HG03196 (cell line): Measurements from ENCODE around the gene AOX1.
"Not testable (repeated sequence)": the region's sequence is repeated elsewhere in the genome, so short reads cannot be mapped to it uniquely, and the experiment has no call there.

ENCODE experiments used
- ATAC-seq: cut with Tn5 transposase; IDR thresholded peaks from one replicate; pipeline ENCODE4 v1.9.1; 2021; ENCODE audit not compliant: unreplicated experiment

Gene AOX1

GRCh38 chr2:200664770-200665494, 79.1 kb downstream of the AOX1 start:
- ATAC-seq = no peak

GRCh38 chr2:200665626-200666453, 80.0 kb downstream of the AOX1 start:
- ATAC-seq = no peak

- ATAC-seq = no peak
These were observed 81.6 kb downstream of the AOX1 start for GRCh38 chr2:200667413-200667812.

DNA sequence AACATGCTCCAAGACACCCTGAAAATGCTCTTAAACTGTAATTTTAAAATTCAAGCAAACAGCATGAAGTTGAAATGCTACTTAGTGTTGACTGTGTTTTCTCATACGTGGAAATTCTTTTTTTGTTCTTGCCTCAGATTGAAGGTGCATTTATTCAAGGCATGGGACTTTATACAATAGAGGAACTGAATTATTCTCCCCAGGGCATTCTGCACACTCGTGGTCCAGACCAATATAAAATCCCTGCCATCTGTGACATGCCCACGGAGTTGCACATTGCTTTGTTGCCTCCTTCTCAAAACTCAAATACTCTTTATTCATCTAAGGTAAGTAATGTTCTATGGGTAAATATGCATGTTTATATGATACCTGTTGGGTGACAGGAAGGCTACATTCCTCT, 82.7 kb downstream of the AOX1 start:
- no peak for ATAC-seq

DNA sequence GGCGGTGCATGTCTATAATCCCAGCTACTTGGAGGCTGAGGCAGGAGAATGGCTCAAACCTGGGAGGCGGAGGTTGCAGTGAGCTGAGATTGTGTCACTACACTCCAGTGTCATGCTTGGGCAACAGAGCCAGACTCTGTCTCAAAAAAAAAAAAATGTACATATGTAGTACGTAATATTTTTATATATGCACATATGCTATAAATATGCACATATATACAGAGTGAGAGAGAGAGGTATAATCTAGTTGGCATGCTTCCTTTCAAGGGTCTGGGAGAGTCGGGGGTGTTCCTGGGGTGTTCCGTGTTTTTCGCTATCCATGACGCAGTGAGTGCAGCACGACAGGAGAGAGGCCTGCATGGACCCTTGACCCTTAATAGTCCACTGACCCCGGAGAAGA, 83.5 kb downstream of the AOX1 start:
- no peak for ATAC-seq

- ATAC-seq = no peak
These were observed 84.5 kb downstream of the AOX1 start for GRCh38 chr2:200670313-200670712.

DNA sequence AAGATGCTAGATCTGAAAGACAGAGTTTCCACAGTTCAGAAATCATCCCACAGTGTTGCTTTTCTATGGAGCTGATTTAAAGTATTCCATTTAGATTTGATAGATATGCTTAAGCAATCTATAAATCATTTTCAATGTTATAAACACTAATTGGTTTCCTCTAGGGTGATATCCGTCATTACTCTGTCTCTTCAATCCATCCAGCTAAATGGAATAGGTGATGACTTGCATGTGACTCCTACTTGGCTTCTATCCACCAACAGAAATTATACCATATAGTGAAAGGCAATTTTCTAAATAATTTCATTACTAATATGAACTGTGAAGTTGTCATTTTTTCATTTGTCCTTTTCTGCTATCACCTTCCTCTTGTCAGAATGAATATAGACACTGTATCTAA, 84.9 kb downstream of the AOX1 start:
- ATAC-seq = no peak

- no peak for ATAC-seq
These were observed 87.4 kb downstream of the AOX1 start for GRCh38 chr2:200673191-200673590.

DNA sequence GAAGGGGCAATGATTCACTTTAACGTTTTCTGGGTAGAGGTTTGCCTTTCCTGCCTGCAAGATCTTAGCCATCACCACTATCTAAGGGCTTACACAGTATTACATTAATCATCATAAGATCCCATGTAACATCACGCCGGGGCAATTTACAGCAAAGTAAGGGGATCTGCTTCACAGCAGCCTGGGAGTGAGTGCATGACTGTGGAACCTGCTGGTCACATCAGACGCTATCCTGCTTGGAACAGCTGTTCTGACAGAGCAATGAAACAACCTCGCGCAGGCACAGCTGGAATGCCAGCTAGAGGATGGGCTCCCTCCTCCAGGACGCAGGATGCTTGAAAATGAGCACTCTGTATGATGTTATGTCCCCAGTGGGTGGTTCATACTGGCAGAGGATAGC, 89.0 kb downstream of the AOX1 start:
- no peak for ATAC-seq

- ATAC-seq = no peak
These were observed 91.4 kb downstream of the AOX1 start for GRCh38 chr2:200677171-200677570.

DNA sequence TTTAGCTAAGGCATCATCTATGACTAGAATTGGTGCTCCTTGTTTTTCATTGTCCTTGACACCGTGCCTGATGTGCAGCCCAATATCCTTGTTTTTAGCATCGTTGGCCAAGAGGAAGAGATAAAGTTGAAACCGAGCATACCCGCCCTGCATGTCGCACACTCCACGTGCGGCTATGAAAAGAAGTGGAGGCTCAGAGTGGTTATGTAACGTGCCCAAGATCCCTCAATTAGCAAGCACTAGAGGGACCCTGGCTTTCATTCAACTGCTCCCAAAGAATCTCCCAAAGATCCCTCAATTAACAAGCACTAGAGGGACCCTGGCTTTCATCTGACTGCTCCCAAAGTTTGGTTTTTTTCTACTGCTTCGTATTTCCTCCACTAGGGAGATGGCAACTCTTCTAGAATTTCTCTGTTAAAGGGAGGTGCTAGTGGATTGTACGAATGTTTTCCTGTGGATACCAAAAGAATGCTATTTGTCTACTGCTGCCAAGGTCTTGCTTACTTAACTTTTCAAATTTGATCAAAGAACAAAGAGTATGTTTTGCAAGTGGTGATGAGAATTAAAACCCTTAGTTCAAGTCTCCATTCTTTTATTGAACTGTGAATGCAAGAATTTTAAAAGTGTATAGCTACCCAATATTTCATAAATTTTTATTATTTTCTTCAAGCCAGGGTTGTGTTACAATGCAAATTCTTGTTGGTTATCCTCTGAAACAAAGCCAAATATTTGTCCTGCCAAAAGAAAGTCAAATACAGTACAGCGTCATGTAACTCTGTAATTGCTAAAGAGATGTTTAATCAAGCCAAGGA, 92.1 kb downstream of the AOX1 start:
- ATAC-seq = no peak

- ATAC-seq = no peak
These were observed 93.3 kb downstream of the AOX1 start for GRCh38 chr2:200679127-200679526.

DNA sequence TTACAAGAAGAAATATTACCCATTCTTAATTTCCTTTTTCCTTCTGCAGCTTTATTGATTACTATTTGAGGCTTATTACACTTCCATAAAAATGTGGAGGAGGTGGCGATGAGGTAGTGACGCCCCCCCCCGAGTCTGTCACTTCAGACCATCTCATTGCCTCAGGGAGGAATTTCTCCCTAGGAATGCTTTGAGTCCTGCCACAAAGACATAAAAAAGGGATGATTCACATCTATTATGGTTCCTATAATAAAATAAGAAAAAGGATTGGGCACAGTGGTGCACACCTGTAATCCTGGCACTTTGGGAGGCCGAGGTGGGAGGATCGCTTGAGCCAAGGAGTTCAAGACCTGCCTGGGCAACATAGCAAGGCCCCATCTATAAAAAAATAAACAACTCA, 93.7 kb downstream of the AOX1 start:
- no peak for ATAC-seq

DNA sequence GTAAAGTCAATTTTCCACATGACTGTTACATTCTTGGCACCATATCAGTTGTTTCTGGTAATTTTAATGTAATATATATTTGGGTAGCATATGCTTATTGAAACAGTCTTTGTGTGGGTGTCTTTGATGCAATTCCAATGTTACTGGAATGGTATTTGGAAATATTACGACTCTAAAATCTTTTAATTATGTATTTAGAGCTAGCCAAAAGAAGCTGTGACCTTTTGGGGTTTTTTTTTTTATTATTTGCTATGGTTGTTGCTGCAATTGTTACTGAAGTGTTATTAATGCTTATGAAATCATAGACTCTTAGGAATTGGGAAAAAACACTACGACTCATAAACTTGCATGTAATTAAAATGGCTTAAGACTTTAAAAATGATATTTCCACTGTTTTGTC, 95.9 kb downstream of the AOX1 start:
- ATAC-seq = no peak

DNA sequence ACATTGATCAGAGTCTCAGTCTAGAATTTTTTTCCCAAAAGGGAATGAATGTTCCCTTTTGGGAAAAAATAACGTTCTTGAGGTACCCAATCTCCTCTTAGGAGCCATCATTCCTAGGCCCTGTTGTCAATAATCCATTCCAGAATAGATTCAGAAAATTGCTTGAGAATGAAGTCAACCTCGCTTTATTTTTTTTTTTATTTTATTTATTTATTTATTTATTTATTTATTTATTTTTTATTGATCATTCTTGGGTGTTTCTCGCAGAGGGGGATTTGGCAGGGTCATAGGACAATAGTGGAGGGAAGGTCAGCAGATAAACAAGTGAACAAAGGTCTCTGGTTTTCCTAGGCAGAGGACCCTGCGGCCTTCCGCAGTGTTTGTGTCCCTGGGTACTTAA, 96.6 kb downstream of the AOX1 start:
- not testable (repeated sequence) for ATAC-seq

GRCh38 chr2:200687922-200688920, 102.4 kb downstream of the AOX1 start:
- no peak for ATAC-seq

DNA sequence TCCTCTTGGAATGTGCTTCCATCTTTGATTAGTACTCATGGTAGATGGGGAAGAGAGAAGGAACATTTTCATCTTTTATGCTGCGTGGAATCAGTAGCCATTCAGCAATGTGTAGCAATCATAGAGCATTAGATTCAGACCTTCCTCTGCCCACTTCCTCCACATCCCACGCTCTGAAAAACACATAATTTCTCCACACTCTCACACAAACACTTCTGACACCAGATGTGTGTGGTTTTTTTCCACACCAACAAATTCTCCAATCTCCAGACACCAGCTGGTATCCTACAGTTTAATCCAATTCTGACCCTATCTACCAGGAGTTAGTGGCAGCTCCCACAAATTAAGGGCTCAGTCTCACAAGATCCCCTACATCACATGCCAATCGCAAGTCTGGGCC, 103.3 kb downstream of the AOX1 start:
- ATAC-seq = no peak

GRCh38 chr2:200693836-200694470, 108.1 kb downstream of the AOX1 start:
- ATAC-seq = no peak

DNA sequence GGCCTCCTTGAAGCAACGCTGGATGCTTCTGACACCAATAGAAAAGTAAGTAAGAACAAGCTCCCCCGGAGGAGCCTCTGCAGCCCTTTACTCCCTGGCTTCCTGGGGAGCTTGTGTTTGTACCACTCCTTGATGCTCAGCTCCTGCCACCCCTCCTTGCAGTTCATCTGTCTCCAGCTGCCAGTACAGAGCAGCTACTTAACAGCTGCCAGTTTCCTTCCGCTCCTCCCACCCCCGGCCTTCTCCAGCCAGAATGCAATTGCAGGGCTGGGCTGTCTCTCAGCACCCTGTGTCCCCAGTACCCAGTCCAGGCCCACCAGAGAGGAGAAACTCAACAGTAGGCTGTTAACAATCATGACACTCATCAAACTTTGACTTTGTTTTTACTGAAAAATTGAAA, 109.4 kb downstream of the AOX1 start:
- ATAC-seq = no peak

GRCh38 chr2:200695601-200696000, 109.8 kb downstream of the AOX1 start:
- ATAC-seq = no peak
